HG02884 (cell line): Measurements from ENCODE around the gene PARD3B.

Experiments
- ATAC-seq: cut with Tn5 transposase; IDR thresholded peaks from one replicate; pipeline ENCODE4 v1.9.1; 2021; ENCODE audit warnings: mild to moderate bottlenecking, moderate library complexity; ENCODE audit not compliant: unreplicated experiment

PARD3B gene

DNA sequence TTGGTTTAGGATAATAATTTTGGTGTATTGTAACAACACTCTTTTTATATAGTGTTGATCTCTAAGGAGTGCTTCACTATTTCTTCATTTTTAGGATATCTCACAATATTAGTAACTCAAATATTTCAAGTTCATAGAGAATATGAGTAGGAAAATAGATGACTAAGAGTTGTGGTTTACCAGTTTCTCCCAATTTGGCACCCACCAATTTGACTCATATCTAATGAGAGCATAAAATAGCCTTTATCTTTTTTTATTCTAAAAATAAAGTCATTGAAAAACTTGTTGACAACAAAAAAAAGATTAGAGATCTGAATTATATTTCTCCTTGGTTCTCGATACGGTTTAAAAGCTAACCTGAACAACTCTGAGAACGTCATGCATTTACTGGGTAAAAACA lies 204.0 kb downstream of the PARD3B start:
- no peak for ATAC-seq

DNA sequence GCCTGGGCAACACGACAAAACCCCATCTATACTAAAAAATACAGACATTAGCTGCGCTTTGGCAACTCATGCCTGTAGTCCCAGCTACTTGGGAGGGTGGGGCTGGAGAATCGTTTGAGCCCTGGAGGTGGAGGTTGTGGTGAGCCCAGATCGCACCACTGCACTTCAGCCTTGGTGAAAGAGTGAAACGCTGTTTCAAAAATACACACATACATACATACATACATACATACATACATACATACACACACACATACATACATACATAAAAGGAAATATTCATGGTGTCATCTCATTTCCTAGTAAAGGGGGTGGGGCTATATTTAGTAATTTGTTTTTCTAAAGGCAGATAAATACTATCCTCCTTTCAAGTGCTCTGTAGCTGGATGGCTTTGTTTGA lies 205.1 kb downstream of the PARD3B start:
- no peak for ATAC-seq

DNA sequence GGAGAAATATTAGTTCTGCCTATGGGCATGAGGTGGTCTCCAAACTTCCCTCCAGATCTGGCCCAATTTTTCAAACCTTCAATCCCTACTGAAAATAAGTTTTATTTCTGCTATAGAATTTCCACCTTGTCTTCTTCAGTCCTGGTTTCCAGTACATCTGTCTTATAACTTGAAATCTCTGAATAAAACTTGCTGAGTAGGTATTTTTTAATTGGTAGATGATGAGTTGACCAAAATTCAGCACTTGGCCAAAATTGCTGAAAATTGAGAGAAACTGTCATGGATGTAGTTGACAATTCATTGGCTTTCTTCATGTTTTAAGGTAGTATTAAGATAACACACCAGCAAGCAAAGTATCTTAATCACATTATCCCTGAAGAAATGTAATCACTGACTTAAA lies 206.2 kb downstream of the PARD3B start:
- no peak for ATAC-seq

DNA sequence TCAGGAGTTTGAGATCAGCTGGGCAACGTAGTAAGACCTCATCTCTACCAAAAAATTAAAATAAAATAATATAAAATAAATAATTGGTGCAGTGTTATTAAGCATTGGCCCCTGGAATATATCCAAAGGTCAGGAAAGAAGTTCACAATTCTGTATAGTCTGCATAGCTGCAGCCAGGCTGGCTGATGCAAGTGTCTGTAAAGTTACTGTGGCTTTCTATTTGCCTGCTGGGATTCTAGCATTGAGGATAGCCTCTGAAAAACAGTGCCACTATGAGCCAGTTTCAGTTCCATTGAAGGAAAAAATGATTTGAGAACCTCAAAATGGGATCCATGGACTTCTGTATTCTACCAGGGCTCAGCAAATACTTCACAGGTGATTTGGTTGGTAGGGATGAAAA lies 208.6 kb downstream of the PARD3B start:
- no peak for ATAC-seq

DNA sequence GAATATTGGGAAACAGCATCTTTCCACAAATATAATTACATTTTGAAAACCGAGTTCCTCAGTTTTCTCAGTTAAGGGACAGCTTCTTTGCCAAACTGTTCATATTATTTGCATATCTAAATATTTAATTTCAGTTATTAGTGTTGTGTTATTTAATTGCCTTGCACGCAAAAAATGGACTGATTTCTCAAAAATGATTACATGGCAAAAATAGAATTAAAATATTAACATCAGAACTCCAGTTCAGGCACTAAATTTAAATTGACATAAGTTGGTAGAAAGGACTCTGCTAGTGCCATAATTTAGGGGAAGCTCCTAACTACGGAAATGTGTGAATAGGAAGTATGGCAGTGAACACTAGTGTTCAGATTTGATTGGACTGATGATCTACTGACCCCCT lies 209.6 kb downstream of the PARD3B start:
- ATAC-seq: no peak

DNA sequence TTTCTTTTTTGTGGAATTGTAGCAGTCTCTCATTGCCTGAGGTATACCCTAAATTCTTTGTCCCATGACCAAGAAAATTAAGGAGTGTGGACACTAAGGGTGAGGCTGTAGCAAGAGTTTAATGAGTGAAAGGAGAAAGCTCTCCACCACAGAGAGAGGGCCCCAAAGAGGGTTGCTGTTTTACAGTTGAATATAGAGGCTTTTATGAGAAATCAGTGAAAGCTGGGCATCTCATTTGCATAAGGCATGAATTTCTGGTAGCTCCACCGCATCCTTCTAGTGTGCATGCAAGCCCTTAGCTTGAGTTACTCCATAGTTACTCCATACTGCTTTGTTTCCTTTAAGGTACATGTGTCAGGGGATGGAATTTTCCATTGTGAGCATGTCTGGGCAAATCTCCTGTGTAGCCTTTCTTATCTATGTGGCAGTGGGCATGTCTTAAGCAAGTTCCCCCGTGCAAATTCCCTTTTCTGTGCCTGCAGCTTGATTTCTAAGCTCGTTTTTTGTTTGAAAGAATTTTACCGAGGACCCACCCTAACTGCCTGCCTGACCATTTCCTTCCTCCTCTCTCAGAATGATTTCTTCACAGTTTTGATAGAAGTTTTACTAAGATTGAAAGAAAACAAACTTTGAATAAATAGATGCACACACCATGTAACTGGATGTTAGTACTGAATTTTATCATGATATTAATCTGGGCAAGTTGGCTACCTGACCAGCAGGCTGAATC lies 218.9 kb downstream of the PARD3B start:
- no peak for ATAC-seq

DNA sequence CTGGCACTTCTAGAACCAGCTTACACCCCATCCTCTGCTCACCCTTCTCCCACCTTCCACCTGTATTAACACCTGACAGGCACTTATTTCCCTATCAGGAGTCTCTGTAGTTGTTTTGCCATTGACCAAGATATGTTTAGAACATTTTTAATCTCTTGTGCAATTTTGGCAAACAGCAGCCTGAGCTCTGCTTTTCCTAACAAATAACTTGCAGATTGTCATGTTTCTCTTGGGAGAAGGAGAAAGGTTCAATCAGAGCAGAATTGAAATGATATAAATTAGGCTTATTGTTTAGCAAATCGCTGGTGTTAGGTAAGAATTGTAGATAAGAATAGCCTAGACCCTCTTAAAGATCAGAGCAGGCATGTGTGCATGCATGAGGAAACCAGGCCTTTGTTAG lies 225.5 kb downstream of the PARD3B start:
- no peak for ATAC-seq

DNA sequence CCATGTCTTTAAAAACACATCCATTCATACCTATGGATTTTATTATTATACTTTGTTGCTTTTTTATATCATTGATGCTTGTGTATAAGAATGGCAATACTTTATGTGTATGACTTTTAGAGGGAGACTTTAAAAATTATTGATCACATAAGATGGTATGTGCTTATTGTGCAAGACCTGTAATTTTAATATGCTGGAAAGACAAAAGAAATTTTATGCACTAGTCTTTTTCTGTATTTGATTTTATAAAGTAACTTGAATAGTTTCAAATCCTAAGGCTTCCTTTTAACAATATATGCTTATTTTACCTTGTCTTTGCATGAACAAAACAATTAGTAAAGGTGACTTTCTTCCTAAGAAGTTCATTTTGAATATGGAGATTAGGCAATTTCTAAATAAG lies 226.4 kb downstream of the PARD3B start:
- no peak for ATAC-seq

DNA sequence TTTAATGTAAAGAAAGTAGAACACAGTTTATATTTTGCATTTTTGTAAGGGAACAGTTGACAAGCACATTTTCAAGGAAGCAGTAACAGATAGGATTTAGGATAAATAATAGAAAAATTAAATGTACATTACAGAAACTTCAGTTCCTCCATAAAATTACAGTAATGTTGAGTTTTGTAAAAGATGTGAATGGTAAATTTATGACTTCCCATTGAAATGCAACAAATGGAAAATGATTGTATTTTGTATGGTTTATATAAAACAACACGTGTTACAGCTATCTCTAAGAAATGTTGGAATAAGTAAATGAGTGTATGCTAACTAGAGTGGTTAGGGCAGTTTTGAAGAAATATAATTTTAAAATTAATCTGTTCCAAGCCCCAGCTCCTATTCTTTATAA lies 227.3 kb downstream of the PARD3B start:
- no peak for ATAC-seq

DNA sequence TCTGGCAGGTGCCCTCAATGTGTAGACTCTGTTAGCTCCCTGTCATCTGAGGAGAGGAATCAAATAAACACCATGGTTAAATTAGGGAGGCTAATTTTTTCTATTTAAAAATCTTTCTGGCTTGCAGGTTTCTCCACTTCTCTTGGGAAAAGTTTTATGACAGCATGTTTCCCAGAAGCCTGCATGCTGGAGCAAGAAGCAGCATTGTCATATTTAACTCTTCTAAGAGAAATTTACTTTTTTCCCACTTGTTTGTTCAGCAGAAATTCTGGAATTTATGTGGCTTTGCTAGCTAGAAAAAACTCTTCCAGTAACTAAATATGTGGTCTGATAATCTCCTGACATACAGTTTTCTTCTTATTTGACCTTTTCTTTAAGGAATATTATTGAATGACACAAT lies 230.5 kb downstream of the PARD3B start:
- ATAC-seq: no peak

DNA sequence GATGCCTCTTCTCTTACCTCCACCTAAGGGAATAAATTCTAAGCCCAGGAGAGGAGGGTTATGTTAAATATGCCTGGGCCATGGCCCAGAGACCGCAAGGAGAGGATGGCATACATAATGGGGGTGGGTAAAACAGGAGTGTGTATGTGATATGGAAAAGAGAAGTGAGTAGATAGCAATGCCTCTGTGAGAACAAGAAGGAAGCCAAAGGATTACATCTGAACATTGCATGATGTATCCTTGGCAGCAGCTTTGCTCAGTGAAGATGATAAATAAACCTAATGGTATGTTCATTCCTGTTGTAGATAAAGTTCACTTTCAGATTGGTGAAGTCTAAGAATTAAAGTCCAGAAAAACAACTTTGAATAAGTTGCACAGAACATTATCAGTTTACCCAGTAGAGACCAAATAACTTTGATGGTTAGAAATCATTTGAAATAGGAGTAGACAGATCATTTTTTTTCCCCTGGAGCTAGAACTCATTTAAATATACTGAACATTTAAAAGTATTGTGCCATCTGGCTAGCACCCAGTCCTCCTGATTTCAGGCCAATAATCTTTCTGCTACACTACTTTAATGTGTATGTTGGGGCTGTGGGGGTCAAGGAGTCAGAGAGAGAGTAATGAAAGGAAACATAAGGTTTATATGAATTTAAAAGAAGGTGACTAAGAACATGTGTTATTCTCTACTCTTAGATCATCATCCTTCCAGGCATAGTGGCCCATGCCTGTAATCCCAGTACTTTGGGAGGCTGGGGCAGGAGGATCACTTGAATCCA lies 231.7 kb downstream of the PARD3B start:
- ATAC-seq: no peak

DNA sequence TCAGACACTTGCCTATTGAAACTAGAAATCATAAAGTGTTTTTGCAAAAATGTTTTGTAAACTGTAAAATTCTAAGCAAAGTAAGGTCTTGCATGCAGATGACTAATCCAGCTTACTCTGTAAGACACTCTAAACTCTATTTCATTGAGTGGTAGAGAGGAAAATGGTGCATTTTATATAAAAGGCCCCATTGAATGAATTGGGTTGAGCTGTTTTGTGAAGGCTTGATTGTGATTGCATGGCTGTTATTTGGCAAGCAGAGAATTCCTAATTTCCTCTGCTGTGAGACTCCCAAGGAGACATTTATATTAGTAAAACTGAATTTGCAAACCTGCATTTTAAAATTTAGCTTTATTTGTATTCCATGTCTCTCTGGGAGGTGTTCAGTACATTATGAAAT lies 234.5 kb downstream of the PARD3B start:
- ATAC-seq: no peak

DNA sequence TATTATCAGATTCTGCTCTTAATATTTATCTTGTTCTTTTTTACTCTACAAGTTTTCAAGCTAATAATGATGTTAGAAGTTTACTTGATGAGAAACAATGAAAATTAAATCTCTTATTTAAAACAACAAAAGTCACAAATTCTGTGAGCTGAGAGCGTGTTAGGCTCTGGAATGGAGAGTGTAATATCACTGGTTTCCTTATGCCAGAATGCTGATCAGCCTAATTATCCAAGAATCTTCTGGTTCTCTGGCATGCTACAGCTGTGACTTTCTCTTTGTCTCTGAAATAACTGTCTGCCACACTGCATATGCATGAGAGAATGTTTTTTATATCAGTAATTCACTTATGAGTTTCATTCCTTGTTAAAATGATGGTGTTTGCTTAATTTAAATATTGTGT lies 236.7 kb downstream of the PARD3B start:
- ATAC-seq: no peak

DNA sequence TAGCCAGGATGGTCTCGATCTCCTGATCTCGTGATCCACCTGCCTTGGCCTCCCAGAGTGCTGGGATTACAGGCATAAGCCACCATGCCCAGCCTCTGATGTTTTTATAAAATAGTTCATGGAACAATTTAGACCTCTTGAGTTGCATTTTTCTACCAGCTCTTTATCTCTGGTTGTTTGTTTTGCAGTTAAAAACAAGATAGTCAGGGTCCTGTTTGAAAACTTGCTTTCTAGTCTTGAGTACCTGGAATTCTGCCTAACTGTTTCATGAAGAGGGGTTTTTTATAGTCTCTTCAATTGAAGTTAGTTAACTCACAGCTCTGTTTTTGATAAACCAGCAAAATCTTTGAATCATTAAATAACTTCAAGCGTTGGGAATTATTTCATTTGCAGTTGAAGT lies 244.8 kb downstream of the PARD3B start:
- ATAC-seq: no peak

DNA sequence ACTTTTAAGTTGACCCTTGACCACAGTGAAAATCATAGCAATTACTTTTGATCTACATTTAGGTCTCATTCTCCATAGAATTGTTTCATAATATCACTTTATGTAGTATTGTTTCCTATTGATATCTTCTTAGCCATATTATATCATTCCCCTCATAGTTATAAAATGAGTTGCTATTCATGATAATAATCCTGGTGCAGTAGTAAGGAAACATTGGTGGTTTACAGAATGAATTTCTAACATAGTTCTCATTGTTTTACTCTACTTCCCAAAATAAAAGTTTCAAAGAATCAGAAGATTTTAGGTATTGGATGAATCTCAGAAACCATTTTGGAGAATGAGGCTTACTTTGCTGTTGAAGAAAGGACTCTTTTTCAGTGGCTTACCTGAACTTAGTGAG lies 246.0 kb downstream of the PARD3B start:
- no peak for ATAC-seq

DNA sequence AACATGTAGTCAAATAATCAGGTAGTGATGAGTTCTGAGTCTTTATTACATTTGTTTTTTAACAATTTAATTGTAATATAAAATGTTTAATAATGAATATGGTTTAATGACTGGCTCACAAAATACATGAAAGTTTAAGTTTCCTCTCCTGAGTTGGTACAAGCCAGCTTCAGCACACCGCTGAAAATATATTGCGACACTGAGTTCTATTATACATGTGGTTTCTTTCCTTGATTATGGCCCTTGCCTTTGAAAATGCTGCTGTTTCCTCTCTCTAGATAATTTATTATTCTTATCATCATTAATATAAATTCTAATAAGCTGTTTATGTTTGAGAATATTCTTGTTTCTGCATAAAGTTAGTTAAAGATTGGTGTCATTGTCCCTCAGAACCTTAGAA lies 249.3 kb downstream of the PARD3B start:
- no peak for ATAC-seq

DNA sequence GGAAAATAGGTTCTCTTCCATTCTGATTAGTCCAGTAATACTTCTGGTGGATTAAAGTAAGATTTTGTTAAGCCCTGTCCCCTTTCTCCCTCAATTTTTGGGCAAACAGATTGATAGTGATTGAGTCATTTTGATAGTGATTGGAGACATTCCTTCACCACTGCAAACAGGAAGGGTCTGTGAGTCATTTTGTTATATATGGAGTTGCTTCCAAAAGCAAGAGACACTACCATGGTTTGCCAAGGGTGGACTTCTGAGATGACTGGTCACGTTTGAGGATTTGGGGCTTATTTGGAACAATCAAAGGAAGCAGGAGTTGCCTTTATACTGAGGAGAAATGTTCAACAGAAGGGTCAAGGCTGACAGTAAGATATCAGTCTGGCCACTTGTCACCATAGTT lies 249.9 kb downstream of the PARD3B start:
- ATAC-seq: no peak

DNA sequence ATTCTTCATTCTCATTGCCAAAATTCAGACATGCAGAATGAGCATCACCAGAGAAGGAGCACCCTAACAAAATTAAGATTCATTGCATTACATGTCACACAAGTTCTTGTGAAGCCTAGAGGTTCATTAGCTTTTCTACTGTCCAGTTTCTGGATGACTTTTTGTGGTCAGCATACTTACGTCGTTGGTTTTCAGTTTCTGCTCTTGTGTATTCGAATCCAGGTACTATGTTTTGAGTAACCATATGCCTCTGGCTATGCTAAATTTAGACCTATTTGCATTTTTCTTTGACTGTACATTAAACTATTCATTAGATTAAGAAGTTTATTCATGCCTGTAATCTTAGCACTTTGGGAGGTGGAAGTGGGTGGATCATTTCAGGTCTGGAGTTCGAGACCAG lies 251.3 kb downstream of the PARD3B start:
- ATAC-seq: peak; percentile 83

DNA sequence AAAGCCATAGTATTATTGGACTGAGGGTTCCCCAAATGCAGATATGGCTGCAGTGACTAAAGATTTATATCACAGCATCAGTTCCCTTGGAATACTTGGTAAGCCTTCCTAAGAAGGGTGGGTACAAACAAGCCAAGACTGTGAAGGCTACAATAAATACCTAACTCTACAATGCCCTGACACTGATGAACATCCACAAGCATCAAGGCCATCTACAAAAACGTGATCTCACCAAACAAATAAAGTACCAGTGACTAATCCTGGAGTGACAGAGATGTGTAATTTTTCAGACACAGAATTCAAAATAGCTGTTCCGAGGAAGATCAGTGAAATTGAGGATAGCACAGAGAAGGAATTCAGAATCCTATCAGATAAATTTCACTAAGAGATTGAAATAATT lies 254.5 kb downstream of the PARD3B start:
- ATAC-seq: no peak

DNA sequence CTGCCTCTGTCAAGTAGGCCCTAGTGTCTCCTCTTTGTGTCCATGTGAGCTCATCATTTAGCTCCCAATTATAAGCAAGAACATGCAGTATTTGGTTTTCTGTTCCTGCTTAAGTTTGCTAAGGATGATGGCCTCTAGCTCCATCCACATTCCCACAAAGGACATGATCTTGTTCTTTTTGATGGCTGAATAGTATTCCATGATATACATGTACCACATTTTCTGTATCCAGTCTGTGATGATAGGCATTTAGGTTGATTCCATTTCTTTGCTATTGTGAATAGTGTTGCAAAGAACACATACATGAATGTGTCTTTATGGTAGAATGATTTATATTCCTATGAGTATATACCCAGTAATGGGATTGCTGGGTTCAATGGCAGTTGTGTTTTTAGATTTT lies 263.2 kb downstream of the PARD3B start:
- no peak for ATAC-seq

DNA sequence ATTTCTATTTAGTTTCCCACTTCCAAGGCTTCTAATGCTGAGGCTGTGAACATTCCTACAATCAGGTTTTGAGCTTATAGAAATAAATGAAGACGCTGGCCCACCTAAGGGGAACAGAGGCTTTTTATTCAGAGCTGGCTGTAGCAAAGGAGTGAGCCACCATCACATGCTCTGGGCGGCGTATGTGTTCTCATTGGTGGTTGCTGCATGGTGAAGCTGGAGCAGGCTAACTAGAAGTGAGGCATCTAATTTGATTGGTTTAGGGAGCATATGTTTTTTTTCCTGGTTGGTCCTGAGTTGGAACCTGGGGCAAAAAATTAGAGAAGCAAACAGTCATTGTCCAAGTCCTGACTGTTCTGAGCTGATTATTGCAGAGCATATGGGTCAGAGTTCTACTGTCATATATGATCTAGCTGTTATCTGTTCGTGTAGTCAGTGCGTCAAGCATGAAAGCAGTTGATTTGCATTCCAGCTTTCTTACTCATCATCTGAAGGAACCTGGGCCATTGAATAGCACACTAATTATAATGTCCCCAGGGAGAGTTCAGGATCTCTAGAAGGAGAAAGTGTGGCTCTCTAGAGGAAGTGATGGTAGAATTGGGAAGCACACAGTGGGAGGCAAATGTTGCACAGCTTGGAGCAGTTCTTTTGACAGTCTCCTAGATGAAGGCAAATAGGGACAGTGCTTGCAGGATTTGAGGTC lies 279.6 kb downstream of the PARD3B start:
- ATAC-seq: no peak

DNA sequence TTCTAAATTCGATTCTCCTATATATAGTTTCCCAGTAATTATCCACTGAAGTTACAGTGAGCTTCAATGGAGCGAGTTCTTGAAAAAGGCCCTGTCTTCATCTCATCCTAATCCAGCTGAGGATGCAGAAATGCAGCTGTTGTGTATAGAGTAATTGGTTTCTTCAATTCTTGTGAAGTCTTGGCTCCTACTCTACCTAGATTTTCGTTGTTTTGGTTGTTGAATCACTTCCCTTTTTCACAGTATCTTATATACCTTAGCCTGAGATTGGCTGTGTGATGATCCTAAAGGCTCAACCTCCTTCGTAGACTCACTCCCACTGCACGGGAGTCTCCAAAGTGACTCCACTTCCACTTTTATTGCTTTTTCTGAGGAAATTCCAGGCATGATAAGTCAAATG lies 280.4 kb downstream of the PARD3B start:
- no peak for ATAC-seq
